PC-9 (cell line): ENCODE measurements around the gene FAM171A2.

Source experiments
- EZH2 ChIP-seq: fragments of 200-600 bp; sonication (generic); IDR thresholded peaks from 2 replicates; pipeline ENCODE4 v1.8.0; 2017; ENCODE audit warnings: antibody characterized with exemption, low read depth
- TF ChIP-seq, protein P1 (sequence below): fragments of 200-600 bp; sonication (generic); conservative IDR thresholded peaks from 2 replicates; pipeline ENCODE4 v1.6.1; 2017; ENCODE audit warnings: mixed run types, antibody characterized with exemption, mild to moderate bottlenecking, moderate library complexity

DNA sequence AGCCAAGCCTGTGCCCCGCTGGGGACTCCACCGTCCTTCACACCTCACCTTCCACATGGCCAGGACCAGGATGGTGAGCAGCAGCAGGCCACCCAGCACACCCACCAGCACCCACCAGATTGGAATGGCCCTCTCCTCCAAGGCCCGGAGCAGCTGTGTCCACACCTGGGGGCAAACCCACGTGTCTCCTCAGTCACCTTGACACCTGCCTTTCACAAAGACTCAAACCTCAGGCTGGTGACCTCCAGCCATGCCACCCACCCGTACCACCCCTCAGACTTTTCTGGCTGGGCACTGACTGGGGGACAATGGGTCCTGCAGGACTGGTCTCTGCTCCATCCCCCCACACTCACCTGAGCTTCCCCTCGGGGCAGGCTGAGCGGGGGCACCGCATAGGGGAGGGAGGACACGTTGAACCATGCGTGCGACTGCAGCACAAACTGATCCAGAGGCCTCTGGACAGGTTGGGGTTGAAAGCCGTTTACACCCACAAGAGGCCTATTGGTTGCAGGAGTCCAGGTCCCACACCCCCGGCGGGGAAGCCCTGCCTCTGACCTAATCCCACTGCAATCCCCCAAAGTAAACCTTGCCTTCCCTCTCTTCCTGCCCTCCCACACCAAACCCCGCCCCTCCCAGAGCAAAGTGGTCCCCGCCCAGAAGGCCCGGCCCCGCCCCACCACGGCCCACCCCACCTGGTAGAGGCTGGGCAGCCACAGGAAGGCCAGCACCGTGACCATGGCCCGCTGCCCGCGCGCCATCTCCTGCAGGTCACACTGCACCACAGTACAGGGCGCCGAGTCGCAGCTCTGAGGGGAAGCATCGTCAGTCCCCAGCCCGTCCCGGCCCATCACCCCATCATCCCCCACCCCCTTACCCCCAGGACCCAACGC is 10.9 kb upstream of the FAM171A2 start:
- TF ChIP-seq, protein P1, sequence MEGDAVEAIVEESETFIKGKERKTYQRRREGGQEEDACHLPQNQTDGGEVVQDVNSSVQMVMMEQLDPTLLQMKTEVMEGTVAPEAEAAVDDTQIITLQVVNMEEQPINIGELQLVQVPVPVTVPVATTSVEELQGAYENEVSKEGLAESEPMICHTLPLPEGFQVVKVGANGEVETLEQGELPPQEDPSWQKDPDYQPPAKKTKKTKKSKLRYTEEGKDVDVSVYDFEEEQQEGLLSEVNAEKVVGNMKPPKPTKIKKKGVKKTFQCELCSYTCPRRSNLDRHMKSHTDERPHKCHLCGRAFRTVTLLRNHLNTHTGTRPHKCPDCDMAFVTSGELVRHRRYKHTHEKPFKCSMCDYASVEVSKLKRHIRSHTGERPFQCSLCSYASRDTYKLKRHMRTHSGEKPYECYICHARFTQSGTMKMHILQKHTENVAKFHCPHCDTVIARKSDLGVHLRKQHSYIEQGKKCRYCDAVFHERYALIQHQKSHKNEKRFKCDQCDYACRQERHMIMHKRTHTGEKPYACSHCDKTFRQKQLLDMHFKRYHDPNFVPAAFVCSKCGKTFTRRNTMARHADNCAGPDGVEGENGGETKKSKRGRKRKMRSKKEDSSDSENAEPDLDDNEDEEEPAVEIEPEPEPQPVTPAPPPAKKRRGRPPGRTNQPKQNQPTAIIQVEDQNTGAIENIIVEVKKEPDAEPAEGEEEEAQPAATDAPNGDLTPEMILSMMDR = no peak
- TF ChIP-seq EZH2 = no peak
